ENCODE results near the gene LGR6.

GRCh38 chr1:202243006-202243405 is 49.4 kb downstream of the LGR6 start:
- TF ChIP-seq, protein P1, sequence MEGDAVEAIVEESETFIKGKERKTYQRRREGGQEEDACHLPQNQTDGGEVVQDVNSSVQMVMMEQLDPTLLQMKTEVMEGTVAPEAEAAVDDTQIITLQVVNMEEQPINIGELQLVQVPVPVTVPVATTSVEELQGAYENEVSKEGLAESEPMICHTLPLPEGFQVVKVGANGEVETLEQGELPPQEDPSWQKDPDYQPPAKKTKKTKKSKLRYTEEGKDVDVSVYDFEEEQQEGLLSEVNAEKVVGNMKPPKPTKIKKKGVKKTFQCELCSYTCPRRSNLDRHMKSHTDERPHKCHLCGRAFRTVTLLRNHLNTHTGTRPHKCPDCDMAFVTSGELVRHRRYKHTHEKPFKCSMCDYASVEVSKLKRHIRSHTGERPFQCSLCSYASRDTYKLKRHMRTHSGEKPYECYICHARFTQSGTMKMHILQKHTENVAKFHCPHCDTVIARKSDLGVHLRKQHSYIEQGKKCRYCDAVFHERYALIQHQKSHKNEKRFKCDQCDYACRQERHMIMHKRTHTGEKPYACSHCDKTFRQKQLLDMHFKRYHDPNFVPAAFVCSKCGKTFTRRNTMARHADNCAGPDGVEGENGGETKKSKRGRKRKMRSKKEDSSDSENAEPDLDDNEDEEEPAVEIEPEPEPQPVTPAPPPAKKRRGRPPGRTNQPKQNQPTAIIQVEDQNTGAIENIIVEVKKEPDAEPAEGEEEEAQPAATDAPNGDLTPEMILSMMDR (IDR thresholded peaks at IDR 0.05 in 4 of 5, conservative IDR thresholded peaks at IDR 0.05 in 1 of 5), result no peak
- no peak for TF ChIP-seq POLR2A (IDR thresholded peaks at IDR 0.05)
